HL-60 (cell line): Measurements from ENCODE around the gene AGBL4.

ENCODE experiments used
- DNase-seq, 2 experiments: peaks; one replicate each; pipeline ENCODE4 v3.0.0-alpha.2; 2010 to 2020; ENCODE audit warnings: low read depth in 1 of 2, low spot score in 1 of 2
- H3K27ac ChIP-seq: fragments of 250-450 bp; sonication (Bioruptor Pico); replicated peaks from 2 replicates; pipeline ENCODE4 v1.5.1; 2020; ENCODE audit warnings: mild to moderate bottlenecking, moderate library complexity
- H3K27me3 ChIP-seq: fragments of 250-450 bp; sonication (Bioruptor Pico); 2 replicates; pipeline ENCODE4 v1.5.1; 2021; ENCODE audit warnings: mild to moderate bottlenecking, moderate library complexity; ENCODE audit not compliant: insufficient read depth, poor library complexity, severe bottlenecking
- H3K4me3 ChIP-seq: replicated peaks from 2 replicates; pipeline ENCODE4 v1.5.1; 2011; ENCODE audit warnings: mild to moderate bottlenecking, control low read depth, low read length; ENCODE audit not compliant: insufficient read depth
- GABPA ChIP-seq: IDR thresholded peaks from 2 replicates; pipeline ENCODE4 v1.6.1; 2012; ENCODE audit warnings: low read depth
- POLR2AphosphoS5 ChIP-seq: IDR thresholded peaks from 2 replicates; pipeline ENCODE4 v1.6.1; 2012; ENCODE audit warnings: low read depth
- SPI1 ChIP-seq: IDR thresholded peaks from 2 replicates; pipeline ENCODE4 v1.6.1; 2012; ENCODE audit warnings: low read depth, mild to moderate bottlenecking, borderline replicate concordance
- TF ChIP-seq, protein P1 (sequence below): IDR thresholded peaks from one replicate; pipeline ENCODE4 v1.5.1; 2011; ENCODE audit warnings: low read length, control low read depth, inconsistent platforms; ENCODE audit not compliant: insufficient read depth
- TF ChIP-seq, protein P2 (sequence below): IDR thresholded peaks from 2 replicates; pipeline ENCODE4 v1.6.1; 2012; ENCODE audit warnings: low read depth; ENCODE audit not compliant: insufficient replicate concordance

The AGBL4 gene

DNA sequence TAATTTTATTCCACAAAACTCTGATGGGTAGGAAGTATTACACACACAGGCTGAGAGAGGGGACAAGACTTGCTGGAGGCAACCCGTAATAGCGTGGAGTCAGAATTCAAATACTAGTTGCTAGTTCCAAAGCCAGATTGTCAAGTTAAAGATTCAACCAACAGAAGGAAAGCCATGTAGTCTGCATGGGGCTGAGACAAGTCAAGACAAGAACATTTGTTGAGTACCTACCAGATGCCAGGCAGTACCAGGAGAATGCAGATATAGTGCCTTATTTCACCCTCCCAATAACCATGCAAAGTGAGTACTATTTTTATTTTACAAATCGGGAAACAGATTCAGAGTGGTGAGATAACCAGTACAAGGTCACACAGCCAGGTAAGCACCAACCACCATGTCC, 1441.3 kb downstream of the AGBL4 start:
- no peak overlapping the region for H3K27ac ChIP-seq
- H3K27me3 ChIP-seq: no peaks in the 10 kb centered on the region
- TF ChIP-seq, protein P1, sequence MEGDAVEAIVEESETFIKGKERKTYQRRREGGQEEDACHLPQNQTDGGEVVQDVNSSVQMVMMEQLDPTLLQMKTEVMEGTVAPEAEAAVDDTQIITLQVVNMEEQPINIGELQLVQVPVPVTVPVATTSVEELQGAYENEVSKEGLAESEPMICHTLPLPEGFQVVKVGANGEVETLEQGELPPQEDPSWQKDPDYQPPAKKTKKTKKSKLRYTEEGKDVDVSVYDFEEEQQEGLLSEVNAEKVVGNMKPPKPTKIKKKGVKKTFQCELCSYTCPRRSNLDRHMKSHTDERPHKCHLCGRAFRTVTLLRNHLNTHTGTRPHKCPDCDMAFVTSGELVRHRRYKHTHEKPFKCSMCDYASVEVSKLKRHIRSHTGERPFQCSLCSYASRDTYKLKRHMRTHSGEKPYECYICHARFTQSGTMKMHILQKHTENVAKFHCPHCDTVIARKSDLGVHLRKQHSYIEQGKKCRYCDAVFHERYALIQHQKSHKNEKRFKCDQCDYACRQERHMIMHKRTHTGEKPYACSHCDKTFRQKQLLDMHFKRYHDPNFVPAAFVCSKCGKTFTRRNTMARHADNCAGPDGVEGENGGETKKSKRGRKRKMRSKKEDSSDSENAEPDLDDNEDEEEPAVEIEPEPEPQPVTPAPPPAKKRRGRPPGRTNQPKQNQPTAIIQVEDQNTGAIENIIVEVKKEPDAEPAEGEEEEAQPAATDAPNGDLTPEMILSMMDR: no peak
- TF ChIP-seq GABPA (no peak), POLR2AphosphoS5 (no peak), SPI1 (no peak)
- TF ChIP-seq, protein P2, sequence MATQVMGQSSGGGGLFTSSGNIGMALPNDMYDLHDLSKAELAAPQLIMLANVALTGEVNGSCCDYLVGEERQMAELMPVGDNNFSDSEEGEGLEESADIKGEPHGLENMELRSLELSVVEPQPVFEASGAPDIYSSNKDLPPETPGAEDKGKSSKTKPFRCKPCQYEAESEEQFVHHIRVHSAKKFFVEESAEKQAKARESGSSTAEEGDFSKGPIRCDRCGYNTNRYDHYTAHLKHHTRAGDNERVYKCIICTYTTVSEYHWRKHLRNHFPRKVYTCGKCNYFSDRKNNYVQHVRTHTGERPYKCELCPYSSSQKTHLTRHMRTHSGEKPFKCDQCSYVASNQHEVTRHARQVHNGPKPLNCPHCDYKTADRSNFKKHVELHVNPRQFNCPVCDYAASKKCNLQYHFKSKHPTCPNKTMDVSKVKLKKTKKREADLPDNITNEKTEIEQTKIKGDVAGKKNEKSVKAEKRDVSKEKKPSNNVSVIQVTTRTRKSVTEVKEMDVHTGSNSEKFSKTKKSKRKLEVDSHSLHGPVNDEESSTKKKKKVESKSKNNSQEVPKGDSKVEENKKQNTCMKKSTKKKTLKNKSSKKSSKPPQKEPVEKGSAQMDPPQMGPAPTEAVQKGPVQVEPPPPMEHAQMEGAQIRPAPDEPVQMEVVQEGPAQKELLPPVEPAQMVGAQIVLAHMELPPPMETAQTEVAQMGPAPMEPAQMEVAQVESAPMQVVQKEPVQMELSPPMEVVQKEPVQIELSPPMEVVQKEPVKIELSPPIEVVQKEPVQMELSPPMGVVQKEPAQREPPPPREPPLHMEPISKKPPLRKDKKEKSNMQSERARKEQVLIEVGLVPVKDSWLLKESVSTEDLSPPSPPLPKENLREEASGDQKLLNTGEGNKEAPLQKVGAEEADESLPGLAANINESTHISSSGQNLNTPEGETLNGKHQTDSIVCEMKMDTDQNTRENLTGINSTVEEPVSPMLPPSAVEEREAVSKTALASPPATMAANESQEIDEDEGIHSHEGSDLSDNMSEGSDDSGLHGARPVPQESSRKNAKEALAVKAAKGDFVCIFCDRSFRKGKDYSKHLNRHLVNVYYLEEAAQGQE: no peak
- no peak overlapping the region for H3K4me3 ChIP-seq
- no peak for DNase-seq

DNA sequence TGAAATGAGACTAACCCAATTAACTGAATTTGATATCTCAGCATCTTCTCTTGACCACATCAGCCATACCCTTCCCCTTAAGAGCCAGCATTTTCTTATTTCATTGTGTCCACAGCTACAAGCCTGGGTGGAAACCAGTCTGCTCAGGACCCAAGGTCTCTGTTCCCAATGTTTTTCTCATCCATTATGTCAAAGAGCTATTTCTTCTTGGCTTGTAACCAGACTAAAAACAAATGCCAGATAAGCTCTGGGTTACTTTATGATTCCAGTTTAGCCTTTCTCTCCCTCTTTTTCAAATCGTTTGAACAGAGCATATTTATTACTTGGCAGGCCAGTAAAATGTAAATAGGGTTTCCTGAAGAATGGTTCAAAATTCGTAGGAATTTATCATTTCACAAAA, 1442.5 kb downstream of the AGBL4 start:
- Histone ChIP-seq H3K27me3 (no peaks in the 10 kb centered on the region), H3K27ac (no peak overlapping the region), H3K4me3 (no peak overlapping the region)
- TF ChIP-seq, protein P2: no peak
- no peak for TF ChIP-seq GABPA
- no peak for TF ChIP-seq SPI1
- TF ChIP-seq, protein P1: no peak
- TF ChIP-seq POLR2AphosphoS5: no peak
- DNase-seq: no peak

DNA sequence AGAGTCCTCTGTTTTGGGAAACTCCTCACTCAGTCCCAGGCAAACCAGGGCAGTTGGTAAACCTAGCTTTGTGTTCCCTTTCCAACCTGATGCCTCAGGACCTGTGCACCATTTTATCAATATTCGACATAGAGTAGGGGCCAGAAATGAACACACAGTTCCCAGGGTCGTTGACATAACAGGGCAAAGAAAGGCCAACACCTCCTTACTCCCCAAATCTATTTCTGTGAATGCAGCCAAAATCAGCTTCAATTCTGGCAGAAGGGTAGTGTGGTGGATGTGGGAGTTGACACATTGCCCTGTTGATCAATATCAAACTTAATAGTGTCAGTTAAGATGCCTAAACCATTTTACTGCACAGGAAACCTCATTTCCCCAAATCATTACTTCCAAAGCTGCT, 1447.2 kb downstream of the AGBL4 start:
- H3K27ac ChIP-seq: no peak overlapping the region
- no peaks in the 10 kb centered on the region for H3K27me3 ChIP-seq
- DNase-seq: no peak
- no peak for TF ChIP-seq GABPA
- TF ChIP-seq, protein P1: no peak
- no peak for TF ChIP-seq SPI1
- TF ChIP-seq, protein P2: no peak
- no peak for TF ChIP-seq POLR2AphosphoS5
- H3K4me3 ChIP-seq: no peak overlapping the region
